Right lung (tissue), 5 donors: ENCODE measurements around the gene PRDM16. TPM values are rescaled to one million over a fixed set of nuclear protein-coding genes. Genes with fewer than 3 reads are reported as not detected.

Experiments
- DNase-seq, 2 donors: peaks; one replicate each; pipeline ENCODE4 v3.0.0-alpha.2; 2013
- polyA plus RNA-seq, 5 donors: library from polyadenylated mRNA; unstranded; fragments of 120-200 nt; gene quantifications; one replicate each; pipeline versions ENCODE4 v1.2.1 to v1.2.3, GENCODE V29; 2013; ENCODE audit warnings: inconsistent platforms in 1 of 5, low replicate concordance in 1 of 5; ENCODE audit not compliant: insufficient read length in 5 of 5, insufficient read depth in 1 of 5

The PRDM16 gene
- polyA plus RNA-seq, 5 donors = 9.8 to 16.0 (median 11.8) TPM

- DNase-seq = no peak
These were observed 16.5 kb upstream of the PRDM16 start for GRCh38 chr1:3052501-3052900.

GRCh38 chr1:3053366-3053980 lies 15.5 kb upstream of the PRDM16 start:
- no peak for DNase-seq

- no peak for DNase-seq
These were observed 15.0 kb upstream of the PRDM16 start for GRCh38 chr1:3053986-3054385.

GRCh38 chr1:3054474-3054873 lies 14.5 kb upstream of the PRDM16 start:
- DNase-seq = no peak

GRCh38 chr1:3055051-3055450 lies 14.0 kb upstream of the PRDM16 start:
- DNase-seq = no peak

- no peak for DNase-seq
These were observed 12.4 kb upstream of the PRDM16 start for GRCh38 chr1:3056641-3057040.

- no peak for DNase-seq
These were observed 10.6 kb upstream of the PRDM16 start for GRCh38 chr1:3058263-3059030.

GRCh38 chr1:3060127-3060526 lies 8.9 kb upstream of the PRDM16 start:
- no peak for DNase-seq

- no peak for DNase-seq
These were observed 8.1 kb upstream of the PRDM16 start for GRCh38 chr1:3060601-3061551.

- DNase-seq = no peak
These were observed 7.4 kb upstream of the PRDM16 start for GRCh38 chr1:3061566-3061965.

GRCh38 chr1:3061981-3062615 lies 6.9 kb upstream of the PRDM16 start:
- DNase-seq = no peak

GRCh38 chr1:3062616-3063378 lies 6.2 kb upstream of the PRDM16 start:
- no peak for DNase-seq

GRCh38 chr1:3063379-3064295 lies 5.4 kb upstream of the PRDM16 start:
- no peak for DNase-seq

GRCh38 chr1:3064296-3064850 lies 4.6 kb upstream of the PRDM16 start:
- DNase-seq = no peak

GRCh38 chr1:3064901-3065300 lies 4.1 kb upstream of the PRDM16 start:
- no peak for DNase-seq

GRCh38 chr1:3065396-3065795 lies 3.6 kb upstream of the PRDM16 start:
- no peak for DNase-seq

- DNase-seq = no peak
These were observed 3.2 kb upstream of the PRDM16 start for GRCh38 chr1:3065797-3066196.

- DNase-seq = no peak
These were observed 2.7 kb upstream of the PRDM16 start for GRCh38 chr1:3066250-3066711.

GRCh38 chr1:3066826-3067225 lies 2.2 kb upstream of the PRDM16 start:
- DNase-seq = no peak

- DNase-seq = no peak
These were observed 1.7 kb upstream of the PRDM16 start for GRCh38 chr1:3067301-3067670.
